ENCODE results near the gene MRTFA.
"Not testable (repeated sequence)": the region's sequence is repeated elsewhere in the genome, so short reads cannot be mapped to it uniquely, and the experiment has no call there.

Gene MRTFA

GRCh38 chr22:40594346-40594745 lies 42.2 kb downstream of the MRTFA start:
- no peak for DNase-seq

GRCh38 chr22:40593460-40594273 lies 42.9 kb downstream of the MRTFA start:
- no peak for DNase-seq

GRCh38 chr22:40592352-40593113 lies 44.0 kb downstream of the MRTFA start:
- no peak for DNase-seq

- DNase-seq = no peak
These were observed 47.8 kb downstream of the MRTFA start for GRCh38 chr22:40588726-40589125.

- no peak for DNase-seq
These were observed 49.7 kb downstream of the MRTFA start for GRCh38 chr22:40586781-40587180.

GRCh38 chr22:40585310-40585751 lies 51.2 kb downstream of the MRTFA start:
- DNase-seq = no peak

GRCh38 chr22:40584766-40585165 lies 51.8 kb downstream of the MRTFA start:
- not testable (repeated sequence) for DNase-seq

GRCh38 chr22:40583053-40583741 lies 53.3 kb downstream of the MRTFA start:
- DNase-seq = no peak

- no peak for DNase-seq
These were observed 54.5 kb downstream of the MRTFA start for GRCh38 chr22:40582063-40582462.

GRCh38 chr22:40580631-40581030 lies 55.9 kb downstream of the MRTFA start:
- no peak for DNase-seq

GRCh38 chr22:40578171-40578570 lies 58.3 kb downstream of the MRTFA start:
- peak; percentile 36 for DNase-seq

GRCh38 chr22:40572976-40573375 lies 63.5 kb downstream of the MRTFA start:
- no peak for DNase-seq

- DNase-seq = no peak
These were observed 64.6 kb downstream of the MRTFA start for GRCh38 chr22:40571887-40572286.

- DNase-seq = no peak
These were observed 68.7 kb downstream of the MRTFA start for GRCh38 chr22:40567626-40568328.

GRCh38 chr22:40567106-40567505 lies 69.4 kb downstream of the MRTFA start:
- no peak for DNase-seq

- DNase-seq = no peak
These were observed 75.5 kb downstream of the MRTFA start for GRCh38 chr22:40560994-40561515.

- peak; percentile 33 for DNase-seq
These were observed 76.0 kb downstream of the MRTFA start for GRCh38 chr22:40560551-40560950.

GRCh38 chr22:40557972-40558371 lies 78.5 kb downstream of the MRTFA start:
- DNase-seq = no peak

GRCh38 chr22:40556641-40557040 lies 79.9 kb downstream of the MRTFA start:
- DNase-seq = no peak

GRCh38 chr22:40554023-40554422 lies 82.5 kb downstream of the MRTFA start:
- DNase-seq = not testable (repeated sequence)

GRCh38 chr22:40553014-40553554 lies 83.4 kb downstream of the MRTFA start:
- DNase-seq = no peak

GRCh38 chr22:40552070-40552469 lies 84.4 kb downstream of the MRTFA start:
- DNase-seq = no peak
